A549 (cell line): Measurements from ENCODE around the gene TDRD12. TPM values are rescaled to one million over a fixed set of nuclear protein-coding genes. Genes with fewer than 3 reads are reported as not detected.
A peak's percentile ranks its signal among the peaks of the same experiment; 100 is the strongest.
"Not testable (repeated sequence)": the region's sequence is repeated elsewhere in the genome, so short reads cannot be mapped to it uniquely, and the experiment has no call there.

Experiments
- ATAC-seq, 2 experiments: fragments of 200-7000 bp in 1 of 2; fragments of >200 bp in 1 of 2; cut with Nextera tagmentation in 1 of 2; cut with Tn5 transposase in 1 of 2; 3 replicates each; pipeline versions ENCODE4 v1.8.0 to v1.9.1; 2018 to 2020; ENCODE audit warnings: mild to moderate bottlenecking in 1 of 2, moderate library complexity in 1 of 2
- CTCF ChIA-PET: fragments of 300-600 bp; sonication (Branson Sonifier 250); formaldehyde crosslinking; extraction: SDS; loops from one replicate; lab custom pipeline; 2021; ENCODE audit warnings: antibody characterized with exemption, inconsistent platforms; lab: Yijun Ruan, JAX
- POLR2A ChIA-PET: fragments of 350-600 bp; formaldehyde crosslinking; extraction: SDS; loops from one replicate; lab custom pipeline; 2021; ENCODE audit warnings: antibody characterized with exemption, inconsistent platforms; lab: Yijun Ruan, JAX
- DNase-seq, 2 experiments: peaks; one replicate each; pipeline versions ENCODE4 v3.0.0 to v3.0.0-alpha.2; 2011 to 2016; ENCODE audit warnings: low read depth in 1 of 2, low spot score in 1 of 2
- FAIRE-seq: peaks from 2 replicates; lab custom pipeline; 2011; peaks lifted over from hg19 to GRCh38; lab: Jason Lieb, UNC
- H3K27ac ChIP-seq, 2 experiments: fragments of >200 bp; sonication (Bioruptor Twin); formaldehyde crosslinking; 3 replicates each; pipeline ENCODE4 v1.5.1; 2016 to 2017
- H3K4me1 ChIP-seq: fragments of >200 bp; sonication (Bioruptor Twin); formaldehyde crosslinking; 3 replicates; pipeline ENCODE4 v1.6.1; 2016
- H3K4me2 ChIP-seq: fragments of >200 bp; sonication (Bioruptor Twin); formaldehyde crosslinking; 3 replicates; pipeline ENCODE4 v1.6.1; 2016
- H3K4me3 ChIP-seq: fragments of >200 bp; sonication (Bioruptor Twin); formaldehyde crosslinking; 3 replicates; pipeline ENCODE4 v1.5.1; 2016
- H3K9me3 ChIP-seq: fragments of >200 bp; sonication (Bioruptor Twin); formaldehyde crosslinking; 3 replicates; pipeline ENCODE4 v1.6.1; 2016
- BHLHE40 ChIP-seq: IDR thresholded peaks from 2 replicates; pipeline ENCODE4 v1.6.1; 2012; ENCODE audit warnings: low read depth, low read length, inconsistent platforms
- CBX8 ChIP-seq: fragments of 200-600 bp; sonication (generic); IDR thresholded peaks from 2 replicates; pipeline ENCODE4 v1.6.1; 2016
- CHD4 ChIP-seq: fragments of 200-600 bp; sonication (generic); IDR thresholded peaks from 2 replicates; pipeline ENCODE4 v1.6.1; 2016; ENCODE audit warnings: antibody characterized with exemption, mild to moderate bottlenecking, borderline replicate concordance
- EHF ChIP-seq: fragments of 250-450 bp; sonication (Bioruptor Pico); IDR thresholded peaks from 2 replicates; pipeline ENCODE4 v1.5.0; 2020; ENCODE audit warnings: mild to moderate bottlenecking
- EHMT2 ChIP-seq: fragments of 200-600 bp; sonication (generic); IDR thresholded peaks from 2 replicates; pipeline ENCODE4 v1.6.1; 2016; ENCODE audit warnings: antibody characterized with exemption, low read depth, mild to moderate bottlenecking, moderate library complexity
- FOSB ChIP-seq: fragments of 250-450 bp; sonication (Bioruptor Pico); IDR thresholded peaks from 2 replicates; pipeline ENCODE4 v1.5.0; 2020; ENCODE audit warnings: mild to moderate bottlenecking, moderate library complexity
- HOXA7 ChIP-seq: fragments of 250-450 bp; sonication (Bioruptor Pico); IDR thresholded peaks from 2 replicates; pipeline ENCODE4 v1.5.0; 2020; ENCODE audit warnings: mild to moderate bottlenecking, moderate library complexity
- HOXB5 ChIP-seq: fragments of 250-450 bp; sonication (Bioruptor Pico); IDR thresholded peaks from 2 replicates; pipeline ENCODE4 v1.5.0; 2020; ENCODE audit warnings: mild to moderate bottlenecking, moderate library complexity
- JUN ChIP-seq, 2 experiments: fragments of >200 bp; sonication (Bioruptor Twin); formaldehyde crosslinking; IDR thresholded peaks; 2 replicates in 1 of 2; 3 replicates in 1 of 2; pipeline ENCODE4 v1.6.1; 2016 to 2017
- JUNB ChIP-seq: fragments of >200 bp; sonication (Bioruptor Twin); formaldehyde crosslinking; IDR thresholded peaks from 2 replicates; pipeline ENCODE4 v1.6.1; 2016
- MAFK ChIP-seq: fragments of 450-650 bp; IDR thresholded peaks from 2 replicates; pipeline ENCODE4 v1.6.1; 2014; ENCODE audit not compliant: partially characterized antibody
- NFE2L2 ChIP-seq: fragments of 150-350 bp; conservative IDR thresholded peaks from 2 replicates; pipeline ENCODE4 v1.6.1; 2014; ENCODE audit warnings: low read length
- NR3C1 ChIP-seq: fragments of >200 bp; sonication (Bioruptor Twin); formaldehyde crosslinking; IDR thresholded peaks from 3 replicates; pipeline ENCODE4 v1.6.1; 2017
- POLR2AphosphoS2 ChIP-seq: conservative IDR thresholded peaks from 2 replicates; pipeline ENCODE4 v1.6.1; 2012; ENCODE audit warnings: low read length, improper control_type of control experiment, inconsistent platforms
- RAD21 ChIP-seq, 2 experiments: fragments of >200 bp in 1 of 2; sonication (Bioruptor Twin) in 1 of 2; formaldehyde crosslinking in 1 of 2; IDR thresholded peaks in 1 of 2; conservative IDR thresholded peaks in 1 of 2; 2 replicates in 1 of 2; 3 replicates in 1 of 2; pipeline ENCODE4 v1.6.1; 2012 to 2018; ENCODE audit warnings: inconsistent platforms in 1 of 2
- RARB ChIP-seq: fragments of 250-450 bp; sonication (Bioruptor Pico); IDR thresholded peaks from 2 replicates; pipeline ENCODE4 v1.8.0; 2021; ENCODE audit warnings: mild to moderate bottlenecking, moderate library complexity
- RCOR1 ChIP-seq: fragments of 150-350 bp; IDR thresholded peaks from 2 replicates; pipeline ENCODE4 v1.6.1; 2014; ENCODE audit warnings: antibody characterized with exemption, low read length, low read depth
- RFX5 ChIP-seq: fragments of 450-650 bp; IDR thresholded peaks from 2 replicates; pipeline ENCODE4 v1.7.1; 2014; ENCODE audit warnings: antibody characterized with exemption, mild to moderate bottlenecking, moderate library complexity
- RNF2 ChIP-seq: fragments of 200-600 bp; sonication (generic); IDR thresholded peaks from 2 replicates; pipeline ENCODE4 v1.6.1; 2016; ENCODE audit warnings: low read depth, mild to moderate bottlenecking, antibody characterized with exemption, moderate library complexity, borderline replicate concordance
- SMC3 ChIP-seq: fragments of >200 bp; sonication (Bioruptor Twin); formaldehyde crosslinking; IDR thresholded peaks from 3 replicates; pipeline ENCODE4 v1.6.1; 2018; ENCODE audit warnings: inconsistent platforms
- SREBF2 ChIP-seq: fragments of 450-650 bp; IDR thresholded peaks from 2 replicates; pipeline ENCODE4 v1.6.1; 2014; ENCODE audit warnings: mild to moderate bottlenecking, moderate library complexity
- ZSCAN20 ChIP-seq: fragments of 250-450 bp; sonication (Bioruptor Pico); IDR thresholded peaks from 2 replicates; pipeline ENCODE4 v1.8.0; 2022; ENCODE audit warnings: mild to moderate bottlenecking, moderate library complexity
- WGBS: methylation state at CpG from one replicate; pipeline ENCODE4 v1.1.6; 2017; ENCODE audit errors: missing lambda C conversion rate; 5-methylcytosine and 5-hydroxymethylcytosine counted together
- polyA plus RNA-seq, 4 experiments: library from polyadenylated mRNA; depleted of rRNA in 3 of 4; stranded (reverse); fragments of >200 nt; fragmentation: RNase III in 1 of 4; extraction: RNeasy Plus Mini Kit Qiagen cat#74134 plus additional on column Dnase treatment in 1 of 4; gene quantifications; 2 replicates in 3 of 4; 3 replicates in 1 of 4; pipeline ENCODE4 v1.2.3, GENCODE V29; 2011 to 2017
- TF ChIP-seq, protein P1 (sequence below): fragments of >200 bp; sonication (Bioruptor Twin); formaldehyde crosslinking; IDR thresholded peaks from 3 replicates; pipeline ENCODE4 v1.6.1; 2016
- TF ChIP-seq, protein P2 (sequence below): fragments of 450-650 bp; IDR thresholded peaks from 2 replicates; pipeline ENCODE4 v1.6.1; 2014; ENCODE audit warnings: antibody characterized with exemption
- TF ChIP-seq, protein P3 (sequence below): fragments of >200 bp; sonication (Bioruptor Twin); formaldehyde crosslinking; IDR thresholded peaks from 3 replicates; pipeline ENCODE4 v1.5.1; 2016

Gene TDRD12
- polyA plus RNA-seq, 2 of the 4 experiments (the other 2 are of a cell fraction) = 0.19 to 0.53 TPM

DNA sequence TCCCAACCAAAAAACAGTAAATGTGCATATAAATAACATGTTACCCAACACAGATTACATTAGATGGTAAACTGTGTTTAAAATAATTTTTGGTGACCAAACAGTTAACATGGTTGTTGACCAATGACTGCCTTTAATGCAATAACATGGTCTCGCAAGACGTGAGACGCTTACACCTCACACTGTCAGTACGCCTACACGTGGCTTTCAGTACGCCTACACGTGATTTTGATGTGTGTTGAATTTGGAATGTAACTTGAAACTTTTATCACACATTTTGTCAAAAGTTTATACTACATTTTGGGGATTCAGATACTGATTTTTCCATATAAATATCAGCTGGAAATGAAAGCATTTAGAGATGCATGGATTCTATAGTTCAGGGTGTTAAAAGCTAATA lies 118.0 kb downstream of the TDRD12 start:
- Histone ChIP-seq H3K27ac (no peak overlapping the region), H3K9me3 (peaks cover 17% of the 10 kb centered on the region), H3K4me3 (no peak overlapping the region), H3K4me2 (no peak overlapping the region), H3K4me1 (no peaks in the 10 kb centered on the region)
- ChIA-PET POLR2A (no interaction called here), CTCF (interaction anchor here (0.9 kb wide), 1 partner anchor 17 kb away, joined by 3 read pairs; no protein-coding TSS in a partner anchor)
- FAIRE-seq = peak; percentile 93
- WGBS = 80% methylated on average over 7 of the region's 7 CpGs
- no peak for ATAC-seq
- no peak for DNase-seq
- no peak for TF ChIP-seq RARB (CRISPR knock-in tag)
- TF ChIP-seq JUNB = no peak
- TF ChIP-seq MAFK = no peak
- TF ChIP-seq SMC3 = no peak
- TF ChIP-seq CHD4 = no peak
- no peak for TF ChIP-seq JUN (IDR thresholded peaks at IDR 0.05)
- no peak for TF ChIP-seq RNF2
- TF ChIP-seq, protein P1, sequence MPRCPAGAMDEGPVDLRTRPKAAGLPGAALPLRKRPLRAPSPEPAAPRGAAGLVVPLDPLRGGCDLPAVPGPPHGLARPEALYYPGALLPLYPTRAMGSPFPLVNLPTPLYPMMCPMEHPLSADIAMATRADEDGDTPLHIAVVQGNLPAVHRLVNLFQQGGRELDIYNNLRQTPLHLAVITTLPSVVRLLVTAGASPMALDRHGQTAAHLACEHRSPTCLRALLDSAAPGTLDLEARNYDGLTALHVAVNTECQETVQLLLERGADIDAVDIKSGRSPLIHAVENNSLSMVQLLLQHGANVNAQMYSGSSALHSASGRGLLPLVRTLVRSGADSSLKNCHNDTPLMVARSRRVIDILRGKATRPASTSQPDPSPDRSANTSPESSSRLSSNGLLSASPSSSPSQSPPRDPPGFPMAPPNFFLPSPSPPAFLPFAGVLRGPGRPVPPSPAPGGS = no peak
- no peak for TF ChIP-seq NFE2L2
- TF ChIP-seq HOXA7 (CRISPR knock-in tag) = no peak
- no peak for TF ChIP-seq CBX8
- TF ChIP-seq, protein P2, sequence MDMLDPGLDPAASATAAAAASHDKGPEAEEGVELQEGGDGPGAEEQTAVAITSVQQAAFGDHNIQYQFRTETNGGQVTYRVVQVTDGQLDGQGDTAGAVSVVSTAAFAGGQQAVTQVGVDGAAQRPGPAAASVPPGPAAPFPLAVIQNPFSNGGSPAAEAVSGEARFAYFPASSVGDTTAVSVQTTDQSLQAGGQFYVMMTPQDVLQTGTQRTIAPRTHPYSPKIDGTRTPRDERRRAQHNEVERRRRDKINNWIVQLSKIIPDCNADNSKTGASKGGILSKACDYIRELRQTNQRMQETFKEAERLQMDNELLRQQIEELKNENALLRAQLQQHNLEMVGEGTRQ = no peak
- no peak for TF ChIP-seq BHLHE40
- TF ChIP-seq RAD21 (conservative IDR thresholded peaks at IDR 0.05 in 1 of 2, IDR thresholded peaks at IDR 0.05 in 1 of 2) = no peak
- TF ChIP-seq HOXB5 = no peak

DNA sequence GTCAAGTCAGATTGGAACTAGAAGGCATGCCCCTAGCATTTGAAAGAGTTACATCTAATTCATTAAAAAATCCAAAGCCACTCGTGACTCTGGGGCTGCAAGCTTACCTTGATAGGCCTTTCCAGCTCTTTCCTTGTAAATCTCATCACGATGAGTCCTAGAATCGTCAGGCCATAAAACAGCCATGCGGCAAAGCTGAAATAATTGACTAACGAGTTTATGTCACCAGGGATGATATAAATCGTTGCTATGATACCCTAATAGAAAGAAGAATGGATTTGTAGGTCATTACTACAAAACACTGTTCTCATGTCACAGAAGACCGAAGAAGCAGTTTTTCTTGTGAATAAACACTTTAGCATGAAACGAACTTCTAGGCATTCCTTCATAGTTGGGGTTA lies 122.5 kb downstream of the TDRD12 start:
- ChIA-PET CTCF (interaction anchor here (0.6 to 2.2 kb wide), 2 partner anchors 22 to 26 kb away, joined by 4 to 6 read pairs; no protein-coding TSS in a partner anchor), POLR2A (no interaction called here)
- H3K4me2 ChIP-seq = no peak overlapping the region
- TF ChIP-seq FOSB (CRISPR knock-in tag) (no peak), BHLHE40 (no peak), MAFK (no peak), EHMT2 (no peak), RCOR1 (no peak)
- TF ChIP-seq, protein P3, sequence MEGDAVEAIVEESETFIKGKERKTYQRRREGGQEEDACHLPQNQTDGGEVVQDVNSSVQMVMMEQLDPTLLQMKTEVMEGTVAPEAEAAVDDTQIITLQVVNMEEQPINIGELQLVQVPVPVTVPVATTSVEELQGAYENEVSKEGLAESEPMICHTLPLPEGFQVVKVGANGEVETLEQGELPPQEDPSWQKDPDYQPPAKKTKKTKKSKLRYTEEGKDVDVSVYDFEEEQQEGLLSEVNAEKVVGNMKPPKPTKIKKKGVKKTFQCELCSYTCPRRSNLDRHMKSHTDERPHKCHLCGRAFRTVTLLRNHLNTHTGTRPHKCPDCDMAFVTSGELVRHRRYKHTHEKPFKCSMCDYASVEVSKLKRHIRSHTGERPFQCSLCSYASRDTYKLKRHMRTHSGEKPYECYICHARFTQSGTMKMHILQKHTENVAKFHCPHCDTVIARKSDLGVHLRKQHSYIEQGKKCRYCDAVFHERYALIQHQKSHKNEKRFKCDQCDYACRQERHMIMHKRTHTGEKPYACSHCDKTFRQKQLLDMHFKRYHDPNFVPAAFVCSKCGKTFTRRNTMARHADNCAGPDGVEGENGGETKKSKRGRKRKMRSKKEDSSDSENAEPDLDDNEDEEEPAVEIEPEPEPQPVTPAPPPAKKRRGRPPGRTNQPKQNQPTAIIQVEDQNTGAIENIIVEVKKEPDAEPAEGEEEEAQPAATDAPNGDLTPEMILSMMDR = no peak
- H3K27ac ChIP-seq = no peak overlapping the region
- ATAC-seq (no peak), FAIRE-seq (peak; percentile 94), DNase-seq (no peak)
- peaks cover 17% of the 10 kb centered on the region for H3K9me3 ChIP-seq
- no peak overlapping the region for H3K4me3 ChIP-seq
- no peaks in the 10 kb centered on the region for H3K4me1 ChIP-seq
- WGBS = 33% methylated on average over 8 of the region's 8 CpGs

DNA sequence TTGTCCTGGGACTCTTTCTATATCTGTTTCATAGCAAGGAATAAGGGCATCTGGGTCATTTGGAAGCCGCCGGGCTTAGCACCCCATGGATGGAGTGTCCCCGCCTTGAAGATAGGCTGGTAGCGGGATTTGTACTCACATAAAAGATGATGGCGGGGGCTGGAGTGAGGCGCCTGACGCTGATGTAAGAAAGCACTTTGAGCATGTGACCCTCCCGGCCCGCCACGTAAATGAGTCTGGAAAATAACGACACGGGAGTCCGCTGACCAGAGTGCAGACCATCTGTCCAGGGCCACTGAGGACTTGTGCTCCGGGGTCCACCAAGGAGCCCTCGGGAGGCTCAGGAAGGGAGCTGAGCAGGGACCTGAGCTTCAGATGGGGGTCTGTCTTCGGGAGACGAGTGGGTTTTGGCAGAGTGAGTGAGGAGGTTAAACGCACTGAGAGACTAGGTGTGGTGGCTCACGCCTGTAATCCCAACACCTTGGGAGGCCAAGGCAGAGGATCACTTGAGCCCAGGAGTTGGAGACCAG lies 124.2 kb downstream of the TDRD12 start:
- Histone ChIP-seq H3K4me2 (no peak overlapping the region), H3K9me3 (peaks cover 17% of the 10 kb centered on the region), H3K27ac (no peak overlapping the region), H3K4me1 (no peaks in the 10 kb centered on the region)
- FAIRE-seq (no peak), ATAC-seq (no peak; a peak in 1 of 6 replicates), DNase-seq (no peak)
- POLR2A ChIA-PET = no interaction called here
- CTCF ChIA-PET = interaction anchor here (1.3 kb wide), 1 partner anchor 20 kb away, joined by 4 read pairs; no protein-coding TSS in a partner anchor
- TF ChIP-seq NR3C1 (no peak), EHF (CRISPR knock-in tag) (no peak), RFX5 (no peak), SREBF2 (no peak), ZSCAN20 (CRISPR knock-in tag) (no peak), POLR2AphosphoS2 (no peak)
- TF ChIP-seq, all 56 proteins: peak for 0
- 79% methylated on average over 19 of the region's 19 CpGs for WGBS
- H3K4me3 ChIP-seq = no peak overlapping the region

DNA sequence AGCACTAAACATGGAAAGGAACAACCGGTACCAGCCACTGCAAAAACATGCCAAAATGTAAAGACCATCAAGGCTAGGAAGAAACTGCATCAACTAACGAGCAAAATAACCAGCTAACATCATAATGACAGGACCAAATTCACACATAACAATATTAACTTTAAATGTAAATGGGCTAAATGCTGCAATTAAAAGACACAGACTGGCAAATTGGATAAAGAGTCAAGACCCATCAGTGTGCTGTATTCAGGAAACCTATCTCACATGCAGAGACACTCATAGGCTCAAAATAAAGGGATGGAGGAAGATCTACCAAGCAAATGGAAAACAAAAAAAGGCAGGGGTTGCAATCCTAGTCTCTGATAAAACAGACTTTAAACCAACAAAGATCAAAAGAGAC lies 128.5 kb downstream of the TDRD12 start:
- H3K4me1 ChIP-seq, CTCF ChIA-PET, POLR2A ChIA-PET, FAIRE-seq, DNase-seq, H3K9me3 ChIP-seq, H3K4me2 ChIP-seq, ATAC-seq, H3K27ac ChIP-seq, H3K4me3 ChIP-seq: not testable (repeated sequence)
- 42% methylated on average over 2 of the region's 2 CpGs for WGBS
